Measurements from ENCODE around the gene LSP1. TPM values are rescaled to one million over a fixed set of nuclear protein-coding genes. Genes with fewer than 3 reads are reported as not detected.

LSP1 gene
- polyA plus RNA-seq, 1 donor from 2014 or later = not detected

GRCh38 chr11:1855886-1856265 is 3.0 kb downstream of the LSP1 start:
- Histone ChIP-seq H3F3A (ENCODE audit: insufficient read depth, low read length, poor library complexity, severe bottlenecking) (no peaks in the 10 kb centered on the region), H3K27ac (ENCODE audit: low read length) (no peak overlapping the region), H3K9ac (ENCODE audit: low read length) (no peak overlapping the region), H3K9me2 (ENCODE audit: insufficient read depth, low read length) (no peaks in the 10 kb centered on the region), H3K4me2 (ENCODE audit: low read length) (no peak overlapping the region), H3K79me2 (replicated peaks; ENCODE audit: insufficient read depth, low read length) (no peaks in the 10 kb centered on the region), H3K4me3 (ENCODE audit: low read length) (no peak overlapping the region), H3K27me3 (ENCODE audit: insufficient read depth, low read depth, low read length) (no peaks in the 10 kb centered on the region), H2AFZ (ENCODE audit: low read depth, low read length) (no peak overlapping the region), H3K9me3 (ENCODE audit: low read length) (no peaks in the 10 kb centered on the region), H4K20me1 (ENCODE audit: insufficient read depth) (no peaks in the 10 kb centered on the region), H3K36me3 (ENCODE audit: insufficient read depth, low read length) (no peaks in the 10 kb centered on the region)
- TF ChIP-seq, protein P1, sequence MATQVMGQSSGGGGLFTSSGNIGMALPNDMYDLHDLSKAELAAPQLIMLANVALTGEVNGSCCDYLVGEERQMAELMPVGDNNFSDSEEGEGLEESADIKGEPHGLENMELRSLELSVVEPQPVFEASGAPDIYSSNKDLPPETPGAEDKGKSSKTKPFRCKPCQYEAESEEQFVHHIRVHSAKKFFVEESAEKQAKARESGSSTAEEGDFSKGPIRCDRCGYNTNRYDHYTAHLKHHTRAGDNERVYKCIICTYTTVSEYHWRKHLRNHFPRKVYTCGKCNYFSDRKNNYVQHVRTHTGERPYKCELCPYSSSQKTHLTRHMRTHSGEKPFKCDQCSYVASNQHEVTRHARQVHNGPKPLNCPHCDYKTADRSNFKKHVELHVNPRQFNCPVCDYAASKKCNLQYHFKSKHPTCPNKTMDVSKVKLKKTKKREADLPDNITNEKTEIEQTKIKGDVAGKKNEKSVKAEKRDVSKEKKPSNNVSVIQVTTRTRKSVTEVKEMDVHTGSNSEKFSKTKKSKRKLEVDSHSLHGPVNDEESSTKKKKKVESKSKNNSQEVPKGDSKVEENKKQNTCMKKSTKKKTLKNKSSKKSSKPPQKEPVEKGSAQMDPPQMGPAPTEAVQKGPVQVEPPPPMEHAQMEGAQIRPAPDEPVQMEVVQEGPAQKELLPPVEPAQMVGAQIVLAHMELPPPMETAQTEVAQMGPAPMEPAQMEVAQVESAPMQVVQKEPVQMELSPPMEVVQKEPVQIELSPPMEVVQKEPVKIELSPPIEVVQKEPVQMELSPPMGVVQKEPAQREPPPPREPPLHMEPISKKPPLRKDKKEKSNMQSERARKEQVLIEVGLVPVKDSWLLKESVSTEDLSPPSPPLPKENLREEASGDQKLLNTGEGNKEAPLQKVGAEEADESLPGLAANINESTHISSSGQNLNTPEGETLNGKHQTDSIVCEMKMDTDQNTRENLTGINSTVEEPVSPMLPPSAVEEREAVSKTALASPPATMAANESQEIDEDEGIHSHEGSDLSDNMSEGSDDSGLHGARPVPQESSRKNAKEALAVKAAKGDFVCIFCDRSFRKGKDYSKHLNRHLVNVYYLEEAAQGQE (IDR thresholded peaks at IDR 0.05; ENCODE audit: borderline replicate concordance) = no peak
- TF ChIP-seq EZH2 (IDR thresholded peaks at IDR 0.05; ENCODE audit: borderline replicate concordance, insufficient read depth, low read length, poor library complexity, severe bottlenecking) = no peak
- TF ChIP-seq SMC3 (conservative IDR thresholded peaks at IDR 0.05; ENCODE audit: poor library complexity) = no peak
- TF ChIP-seq EP300 (conservative IDR thresholded peaks at IDR 0.05; ENCODE audit: poor library complexity, severe bottlenecking) = no peak
- TF ChIP-seq MXI1 (conservative IDR thresholded peaks at IDR 0.05; ENCODE audit: poor library complexity, severe bottlenecking) = no peak
- TF ChIP-seq TAF1 (IDR thresholded peaks at IDR 0.05; ENCODE audit: low read depth) = no peak
- TF ChIP-seq RAD21 (conservative IDR thresholded peaks at IDR 0.05) = no peak
- no peak for TF ChIP-seq CTCF (IDR thresholded peaks at IDR 0.05; ENCODE audit: poor library complexity, severe bottlenecking)
- TF ChIP-seq POLR2AphosphoS5 (IDR thresholded peaks at IDR 0.05) = no peak

DNA sequence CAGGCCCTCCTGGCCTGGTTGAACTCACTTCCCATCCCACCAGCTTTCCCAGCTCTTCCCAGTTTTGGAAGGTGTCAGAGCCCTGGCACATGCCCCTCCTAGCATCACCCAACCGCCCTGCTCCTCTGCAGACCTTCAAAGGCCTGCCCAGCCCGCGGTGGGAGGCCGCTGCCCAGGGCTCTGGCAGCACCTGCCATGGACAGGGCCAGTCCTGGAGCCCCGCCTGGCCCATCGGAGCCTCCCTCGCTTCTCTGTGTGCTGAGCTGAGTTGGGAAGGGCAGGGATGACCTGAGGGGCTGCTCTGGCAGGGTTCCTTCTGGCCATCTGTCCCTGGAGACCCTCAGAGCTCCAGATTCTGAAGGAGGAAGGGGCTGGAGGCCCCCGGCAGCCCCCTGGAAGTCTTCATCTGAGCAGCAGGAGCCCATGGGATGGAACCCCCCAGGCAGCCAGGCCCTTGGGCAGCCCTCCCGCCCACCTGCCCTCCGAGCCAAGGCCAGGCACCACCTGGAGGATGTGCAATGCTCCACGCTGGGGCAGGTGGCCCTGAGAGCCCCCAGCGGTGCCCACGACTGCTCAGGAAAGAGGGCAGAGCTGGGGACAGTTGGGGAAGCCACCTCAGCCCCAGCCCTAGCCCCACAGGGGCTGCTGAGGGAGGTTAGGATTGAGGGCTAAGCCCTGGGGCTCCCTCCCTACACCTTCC is 3.6 kb downstream of the LSP1 start:
- Histone ChIP-seq H3K4me2 (ENCODE audit: low read length) (no peak overlapping the region), H3F3A (ENCODE audit: insufficient read depth, low read length, poor library complexity, severe bottlenecking) (no peaks in the 10 kb centered on the region), H3K27me3 (ENCODE audit: insufficient read depth, low read depth, low read length) (no peaks in the 10 kb centered on the region), H3K79me2 (replicated peaks; ENCODE audit: insufficient read depth, low read length) (no peaks in the 10 kb centered on the region), H3K9me2 (ENCODE audit: insufficient read depth, low read length) (no peaks in the 10 kb centered on the region), H3K4me3 (ENCODE audit: low read length) (no peak overlapping the region), H3K9me3 (ENCODE audit: low read length) (no peaks in the 10 kb centered on the region), H2AFZ (ENCODE audit: low read depth, low read length) (no peak overlapping the region), H3K9ac (ENCODE audit: low read length) (no peak overlapping the region), H3K36me3 (ENCODE audit: insufficient read depth, low read length) (no peaks in the 10 kb centered on the region), H3K27ac (ENCODE audit: low read length) (no peak overlapping the region), H4K20me1 (ENCODE audit: insufficient read depth) (no peaks in the 10 kb centered on the region)
- no peak for TF ChIP-seq TAF1 (IDR thresholded peaks at IDR 0.05; ENCODE audit: low read depth)
- TF ChIP-seq RAD21 (conservative IDR thresholded peaks at IDR 0.05) = no peak
- no peak for TF ChIP-seq EP300 (conservative IDR thresholded peaks at IDR 0.05; ENCODE audit: poor library complexity, severe bottlenecking)
- TF ChIP-seq CTCF (IDR thresholded peaks at IDR 0.05; ENCODE audit: poor library complexity, severe bottlenecking) = no peak
- no peak for TF ChIP-seq POLR2AphosphoS5 (IDR thresholded peaks at IDR 0.05)
- TF ChIP-seq EZH2 (IDR thresholded peaks at IDR 0.05; ENCODE audit: borderline replicate concordance, insufficient read depth, low read length, poor library complexity, severe bottlenecking) = no peak
- TF ChIP-seq MXI1 (conservative IDR thresholded peaks at IDR 0.05; ENCODE audit: poor library complexity, severe bottlenecking) = no peak
- no peak for TF ChIP-seq SMC3 (conservative IDR thresholded peaks at IDR 0.05; ENCODE audit: poor library complexity)
- TF ChIP-seq, protein P1 (IDR thresholded peaks at IDR 0.05; ENCODE audit: borderline replicate concordance) = no peak

Data from neural cell (in vitro differentiated cells).